ENCODE results near the gene RAB8B. TPM values are rescaled to one million over a fixed set of nuclear protein-coding genes. Genes with fewer than 3 reads are reported as not detected.
"Not testable (repeated sequence)": the region's sequence is repeated elsewhere in the genome, so short reads cannot be mapped to it uniquely, and the experiment has no call there.

RAB8B gene
- total RNA-seq, 2 donors from 2014 or later = 7.4 to 18.0 TPM

- Histone ChIP-seq H3K9ac (ENCODE audit: low read depth in 2 of 2, low read length in 2 of 2) (no peak overlapping the region), H3K9me3 (no peaks in the 10 kb centered on the region), H3K4me1 (no peaks in the 10 kb centered on the region), H3K4me3 (no peak overlapping the region), H3K27me3 (no peaks in the 10 kb centered on the region), H3K36me3 (no peaks in the 10 kb centered on the region), H3K27ac (no peak overlapping the region)
- no peak for DNase-seq
- intact Hi-C loops (cut with DNase I) = no loop called here
- TF ChIP-seq, protein P1, sequence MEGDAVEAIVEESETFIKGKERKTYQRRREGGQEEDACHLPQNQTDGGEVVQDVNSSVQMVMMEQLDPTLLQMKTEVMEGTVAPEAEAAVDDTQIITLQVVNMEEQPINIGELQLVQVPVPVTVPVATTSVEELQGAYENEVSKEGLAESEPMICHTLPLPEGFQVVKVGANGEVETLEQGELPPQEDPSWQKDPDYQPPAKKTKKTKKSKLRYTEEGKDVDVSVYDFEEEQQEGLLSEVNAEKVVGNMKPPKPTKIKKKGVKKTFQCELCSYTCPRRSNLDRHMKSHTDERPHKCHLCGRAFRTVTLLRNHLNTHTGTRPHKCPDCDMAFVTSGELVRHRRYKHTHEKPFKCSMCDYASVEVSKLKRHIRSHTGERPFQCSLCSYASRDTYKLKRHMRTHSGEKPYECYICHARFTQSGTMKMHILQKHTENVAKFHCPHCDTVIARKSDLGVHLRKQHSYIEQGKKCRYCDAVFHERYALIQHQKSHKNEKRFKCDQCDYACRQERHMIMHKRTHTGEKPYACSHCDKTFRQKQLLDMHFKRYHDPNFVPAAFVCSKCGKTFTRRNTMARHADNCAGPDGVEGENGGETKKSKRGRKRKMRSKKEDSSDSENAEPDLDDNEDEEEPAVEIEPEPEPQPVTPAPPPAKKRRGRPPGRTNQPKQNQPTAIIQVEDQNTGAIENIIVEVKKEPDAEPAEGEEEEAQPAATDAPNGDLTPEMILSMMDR (IDR thresholded peaks at IDR 0.05) = no peak
These were observed 11.3 kb downstream of the RAB8B start for GRCh38 chr15:63200464-63201249.

- intact Hi-C loops (cut with DNase I) = no loop called here
- no peaks in the 10 kb centered on the region for H3K9me3 ChIP-seq
- no peak overlapping the region for H3K4me3 ChIP-seq
- H3K36me3 ChIP-seq = no peaks in the 10 kb centered on the region
- TF ChIP-seq, protein P1 (IDR thresholded peaks at IDR 0.05) = no peak
- H3K4me1 ChIP-seq = no peaks in the 10 kb centered on the region
- no peak overlapping the region for H3K9ac ChIP-seq (ENCODE audit: low read depth in 2 of 2, low read length in 2 of 2)
- H3K27ac ChIP-seq = no peak overlapping the region
- DNase-seq = no peak
- H3K27me3 ChIP-seq = no peaks in the 10 kb centered on the region
These were observed 13.5 kb downstream of the RAB8B start for GRCh38 chr15:63202861-63203260.

- no peak for DNase-seq
- no peaks in the 10 kb centered on the region for H3K27me3 ChIP-seq
- no peaks in the 10 kb centered on the region for H3K4me1 ChIP-seq
- no peaks in the 10 kb centered on the region for H3K36me3 ChIP-seq
- H3K27ac ChIP-seq = no peak overlapping the region
- no peak overlapping the region for H3K9ac ChIP-seq (ENCODE audit: low read depth in 2 of 2, low read length in 2 of 2)
- H3K4me3 ChIP-seq = no peak overlapping the region
- H3K9me3 ChIP-seq = no peaks in the 10 kb centered on the region
- intact Hi-C loops (cut with DNase I) = no loop called here
- TF ChIP-seq, protein P1 (IDR thresholded peaks at IDR 0.05) = no peak
These were observed 14.2 kb downstream of the RAB8B start for GRCh38 chr15:63203451-63204090.

GRCh38 chr15:63206079-63206478 lies 16.7 kb downstream of the RAB8B start:
- Histone ChIP-seq H3K9me3 (no peaks in the 10 kb centered on the region), H3K36me3 (no peaks in the 10 kb centered on the region), H3K27me3 (no peaks in the 10 kb centered on the region), H3K27ac (no peak overlapping the region), H3K4me1 (no peaks in the 10 kb centered on the region), H3K4me3 (no peak overlapping the region), H3K9ac (ENCODE audit: low read depth in 2 of 2, low read length in 2 of 2) (no peak overlapping the region)
- intact Hi-C loops (cut with DNase I) = no loop called here
- TF ChIP-seq, protein P1 (IDR thresholded peaks at IDR 0.05) = no peak
- DNase-seq = no peak

- DNase-seq; H3K4me1 ChIP-seq; H3K9ac ChIP-seq (ENCODE audit: low read depth in 2 of 2, low read length in 2 of 2); H3K4me3 ChIP-seq; intact Hi-C loops (cut with DNase I); H3K36me3 ChIP-seq; H3K9me3 ChIP-seq; H3K27me3 ChIP-seq; H3K27ac ChIP-seq: not testable (repeated sequence)
These were observed 19.4 kb downstream of the RAB8B start for GRCh38 chr15:63208824-63209223.
